ENCODE measurements around the gene RPL18. TPM values are rescaled to one million over a fixed set of nuclear protein-coding genes. Genes with fewer than 3 reads are reported as not detected.

Gene RPL18
- 2,633 and 3,123 TPM in 2 replicates for total RNA-seq

DNA sequence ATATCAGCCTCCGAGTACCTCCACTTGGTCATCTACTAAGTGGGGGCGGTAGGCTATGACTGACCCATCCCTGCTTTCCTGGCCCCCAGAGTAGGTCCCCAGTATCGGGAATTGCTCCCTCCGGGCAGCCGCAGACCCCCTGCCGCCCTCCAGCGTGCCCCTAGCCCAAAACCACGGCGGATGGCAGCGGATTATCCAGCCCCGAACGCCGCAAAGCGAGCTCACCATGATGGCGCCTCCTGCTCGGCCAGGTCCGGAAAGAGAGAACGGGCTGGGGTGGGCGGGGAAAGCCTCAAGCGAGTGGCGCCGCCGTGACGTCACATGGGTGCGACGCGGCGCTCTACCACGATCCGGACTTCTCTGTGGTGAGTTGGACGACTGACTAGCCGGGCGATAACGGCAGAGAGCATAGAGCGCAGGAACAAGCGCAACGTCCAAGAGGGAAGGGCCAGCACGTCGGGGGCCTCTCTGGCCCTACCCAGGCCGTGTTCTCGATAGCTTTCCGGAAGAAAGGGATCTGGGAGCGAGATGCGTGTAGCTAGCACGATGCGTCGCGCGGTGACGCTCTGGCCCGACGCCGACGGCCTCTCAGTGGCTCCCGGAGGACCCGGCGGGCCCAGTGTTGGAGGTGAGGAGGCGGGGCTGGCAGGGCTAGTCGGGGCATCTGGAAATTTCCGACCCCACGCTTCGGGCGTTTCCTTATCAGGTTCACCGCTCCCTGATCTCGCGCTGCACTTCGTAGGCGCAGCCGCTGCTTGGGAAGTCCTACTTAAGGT is at the start of gene RPL18, which contains the start of gene SPHK2:
TSS of gene RPL18 (minus strand) at position 263 of the 776 bp plus-strand sequence. CDS start at position 228, 35 bp downstream.
TSS of gene SPHK2 (plus strand) at position 591 of the 776 bp plus-strand sequence. CDS start 1,009 bp downstream, outside the sequence.

DNA sequence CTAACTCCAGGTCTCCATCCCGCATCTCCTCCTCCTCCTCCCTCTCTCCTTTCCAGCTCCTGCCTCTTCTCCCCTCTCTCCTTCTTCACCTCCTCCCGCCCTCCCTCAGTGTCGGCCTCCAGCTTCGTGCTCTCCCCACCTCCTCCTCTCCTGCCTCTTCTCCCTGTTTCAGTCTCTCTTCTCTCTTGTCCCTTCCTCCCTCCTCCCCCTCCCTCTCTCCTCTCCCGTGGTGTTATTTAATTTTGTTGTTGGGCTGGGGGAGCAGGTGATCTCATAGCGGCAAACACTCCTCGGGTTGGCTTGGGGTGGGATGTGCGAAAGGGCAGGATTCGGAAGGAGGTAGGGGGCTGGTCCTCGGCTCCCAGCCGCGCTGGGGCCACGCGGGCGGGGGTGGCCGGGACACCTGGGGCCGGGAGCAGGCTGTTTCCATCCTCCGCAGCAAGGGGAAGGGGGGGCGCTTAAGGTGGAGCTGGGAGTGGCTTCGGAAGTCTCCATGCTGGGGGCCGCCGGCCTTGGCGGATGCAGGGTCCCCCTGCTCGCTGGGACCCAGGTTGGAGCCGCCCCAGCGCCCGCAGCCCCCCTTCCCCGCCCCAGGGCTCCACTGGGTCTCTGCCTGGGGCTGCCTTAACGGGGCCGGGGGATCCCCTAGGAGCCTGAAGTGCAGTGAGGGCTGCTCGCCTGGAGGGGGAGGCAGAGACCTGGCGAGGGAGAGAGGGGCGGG is 27.2 kb upstream of the RPL18 start, which contains the start of gene CA11:
TSS of gene CA11 (minus strand) at position 187 of the 721 bp plus-strand sequence. CDS start 555 bp downstream, outside the sequence.

DNA sequence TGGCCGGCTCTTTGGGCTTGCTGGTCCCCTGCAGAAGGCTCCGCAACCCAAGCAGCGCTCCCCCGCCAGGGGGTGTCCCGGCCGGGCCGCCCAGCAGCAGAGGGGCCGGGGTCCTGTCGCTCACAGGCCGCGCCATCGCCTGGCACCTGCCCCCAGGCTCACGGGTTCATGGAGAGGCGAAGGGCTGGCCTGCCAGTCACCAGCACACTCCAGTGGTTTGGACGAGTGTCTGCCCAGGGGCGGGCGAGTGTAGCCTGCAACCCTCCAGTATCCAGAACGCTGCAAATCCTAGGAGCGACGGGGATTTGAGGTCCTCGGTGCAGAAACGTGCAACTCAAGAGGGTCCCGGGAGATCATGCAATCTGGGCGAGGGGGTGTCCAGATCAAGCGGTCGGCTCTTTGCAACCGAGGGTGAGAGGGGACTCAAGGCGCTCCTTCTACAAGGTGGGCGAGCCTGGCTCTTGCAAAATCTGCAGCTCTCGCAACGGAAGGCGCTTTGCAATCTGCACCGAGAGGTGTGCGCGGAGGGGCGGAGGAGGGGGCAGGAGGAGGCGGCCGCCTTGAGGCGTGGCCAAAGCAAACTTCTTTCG is 18.0 kb upstream of the RPL18 start, which contains the start of gene DBP:
TSS of gene DBP (minus strand) at position 521 of the 590 bp plus-strand sequence. CDS start at position 136, 385 bp downstream.

DNA sequence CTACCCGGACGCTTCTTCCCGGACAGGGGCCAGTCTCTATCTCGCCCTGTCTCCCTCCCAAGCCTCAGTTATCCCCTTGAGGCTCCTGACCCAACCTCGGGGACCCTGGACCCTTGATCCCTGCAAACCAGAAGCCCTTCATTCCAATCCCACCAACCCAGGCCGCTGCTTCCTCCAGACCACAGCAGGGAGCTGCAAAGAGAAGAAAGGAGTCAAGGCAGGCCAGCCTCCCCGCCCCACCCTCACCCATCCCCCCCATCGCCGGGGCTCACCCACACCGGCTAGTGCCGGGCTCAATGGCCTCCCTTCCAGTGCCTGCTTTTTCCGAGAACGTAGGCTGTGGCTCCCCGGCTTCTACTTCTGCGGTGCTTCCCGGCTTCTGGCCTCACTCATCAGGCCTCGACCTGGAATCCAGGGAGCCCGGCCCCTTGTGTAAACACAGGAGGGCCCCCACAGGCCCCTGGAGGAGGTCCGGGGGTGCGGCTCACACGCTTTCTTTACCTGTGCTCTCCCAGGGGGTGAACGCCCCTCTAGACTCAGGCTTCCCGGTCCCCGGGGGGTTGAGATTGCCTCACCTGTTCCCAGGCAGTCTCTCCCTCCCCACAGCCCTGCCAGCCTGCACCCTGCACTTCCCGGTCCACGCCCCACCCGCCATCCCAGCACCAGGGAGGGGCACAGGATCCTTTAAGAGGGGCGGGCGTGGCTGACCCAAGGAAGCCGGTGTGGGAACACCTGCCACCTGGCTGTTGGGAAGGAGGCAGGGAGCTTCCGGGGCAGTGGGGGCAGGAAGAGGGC is 4.3 kb downstream of the RPL18 start, which contains the start of gene FAM83E:
TSS of gene FAM83E (minus strand) at position 641 of the 795 bp plus-strand sequence. CDS start 1,704 bp downstream, outside the sequence.

DNA sequence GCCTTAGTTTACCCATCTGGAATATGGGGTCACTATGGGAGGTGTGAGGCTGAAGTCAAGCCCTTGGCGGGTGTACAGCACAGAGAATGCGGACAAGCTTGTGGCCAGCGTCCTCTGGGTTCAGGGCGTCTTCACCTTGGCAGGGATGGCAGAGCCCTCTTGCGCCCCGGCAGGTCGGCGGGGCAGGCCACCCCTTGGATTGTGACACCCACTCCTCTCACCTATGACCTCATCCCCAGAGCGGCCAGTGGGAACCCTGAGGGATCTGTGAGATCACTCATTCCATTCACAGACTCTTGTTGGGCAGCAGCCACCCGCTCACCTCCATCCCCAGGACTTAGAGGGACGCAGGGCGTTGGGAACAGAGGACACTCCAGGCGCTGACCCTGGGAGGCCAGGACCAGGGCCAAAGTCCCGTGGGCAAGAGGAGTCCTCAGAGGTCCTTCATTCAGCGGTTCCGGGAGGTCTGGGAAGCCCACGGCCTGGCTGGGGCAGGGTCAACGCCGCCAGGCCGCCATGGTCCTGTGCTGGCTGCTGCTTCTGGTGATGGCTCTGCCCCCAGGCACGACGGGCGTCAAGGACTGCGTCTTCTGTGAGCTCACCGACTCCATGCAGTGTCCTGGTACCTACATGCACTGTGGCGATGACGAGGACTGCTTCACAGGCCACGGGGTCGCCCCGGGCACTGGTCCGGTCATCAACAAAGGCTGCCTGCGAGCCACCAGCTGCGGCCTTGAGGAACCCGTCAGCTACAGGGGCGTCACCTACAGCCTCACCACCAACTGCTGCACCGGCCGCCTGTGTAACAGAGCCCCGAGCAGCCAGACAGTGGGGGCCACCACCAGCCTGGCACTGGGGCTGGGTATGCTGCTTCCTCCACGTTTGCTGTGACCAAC is 12.3 kb downstream of the RPL18 start, which contains the start of gene SPACA4:
TSS of gene SPACA4 (plus strand) at position 280 of the 896 bp plus-strand sequence. CDS start at position 517, 237 bp downstream.

Other genes starting within 250 kb of the RPL18 start
- gene KDELR1, start 227.6 kb downstream of the RPL18 start, total RNA-seq, result 29.8 and 35.1 TPM in 2 replicates
- gene GRIN2D, start 225.5 kb downstream of the RPL18 start, total RNA-seq, result 0.15 and 0.32 TPM in 2 replicates
- gene GRWD1, start 173.2 kb downstream of the RPL18 start, total RNA-seq, result 44.5 and 65.8 TPM in 2 replicates
- 0.30 and 0.32 TPM in 2 replicates for gene KCNJ14, start 163.6 kb downstream of the RPL18 start, total RNA-seq
- 66.7 and 101 TPM in 2 replicates for gene CYTH2, start 149.8 kb downstream of the RPL18 start, total RNA-seq
- gene LMTK3, start 107.3 kb downstream of the RPL18 start, total RNA-seq, result under 0.01 and 0.61 TPM in 2 replicates
- gene SULT2B1, start 67.0 kb downstream of the RPL18 start, total RNA-seq, result not detected in 2 replicates
- not detected in 2 replicates for gene SPACA4, start 12.4 kb downstream of the RPL18 start, total RNA-seq
- gene FAM83E, start 4.1 kb downstream of the RPL18 start, total RNA-seq, result 0.65 and 1.1 TPM in 2 replicates
- gene SPHK2, start 328 bp upstream of the RPL18 start, total RNA-seq, result 8.4 and 10.5 TPM in 2 replicates
- 1.2 and 1.6 TPM in 2 replicates for gene DBP, start 18.2 kb upstream of the RPL18 start, total RNA-seq
- 0.65 and 1.2 TPM in 2 replicates for gene CA11, start 27.0 kb upstream of the RPL18 start, total RNA-seq
- gene NTN5, start 53.8 kb upstream of the RPL18 start, total RNA-seq, result not detected in 2 replicates
- not detected in 2 replicates for gene FUT2, start 76.8 kb upstream of the RPL18 start, total RNA-seq
- 0.32 TPM in 1 of 2 replicates, not detected in the other for gene MAMSTR, start 100.5 kb upstream of the RPL18 start, total RNA-seq
- gene RASIP1, start 121.4 kb upstream of the RPL18 start, total RNA-seq, result 68.2 and 85.8 TPM in 2 replicates
- gene IZUMO1, start 127.7 kb upstream of the RPL18 start, total RNA-seq, result 0.30 and 0.32 TPM in 2 replicates
- gene FUT1, start 133.5 kb upstream of the RPL18 start, total RNA-seq, result 5.5 and 6.4 TPM in 2 replicates
- gene FGF21, start 136.3 kb upstream of the RPL18 start, total RNA-seq, result not detected in 2 replicates
- 47.4 TPM in 2 replicates for gene BCAT2, start 191.9 kb upstream of the RPL18 start, total RNA-seq
- gene HSD17B14, start 217.3 kb upstream of the RPL18 start, total RNA-seq, result 5.8 and 13.2 TPM in 2 replicates
- gene PLEKHA4, start 249.4 kb upstream of the RPL18 start, total RNA-seq, result 1.9 and 2.7 TPM in 2 replicates

Measured in epithelial cell of umbilical artery (primary cell).